GM20431 (cell line): Measurements from ENCODE around the gene CAPZB.
"Not testable (repeated sequence)": the region's sequence is repeated elsewhere in the genome, so short reads cannot be mapped to it uniquely, and the experiment has no call there.

Experiments used
- in situ Hi-C: fragments of 300-500 bp; cut with MseI, MboI; formaldehyde crosslinking; loops from one replicate; pipeline ENCODE4 v1.15.0; 2020; ENCODE audit warnings: low sequenced_read_pairs; ENCODE audit not compliant: unreplicated experiment

The CAPZB gene

DNA sequence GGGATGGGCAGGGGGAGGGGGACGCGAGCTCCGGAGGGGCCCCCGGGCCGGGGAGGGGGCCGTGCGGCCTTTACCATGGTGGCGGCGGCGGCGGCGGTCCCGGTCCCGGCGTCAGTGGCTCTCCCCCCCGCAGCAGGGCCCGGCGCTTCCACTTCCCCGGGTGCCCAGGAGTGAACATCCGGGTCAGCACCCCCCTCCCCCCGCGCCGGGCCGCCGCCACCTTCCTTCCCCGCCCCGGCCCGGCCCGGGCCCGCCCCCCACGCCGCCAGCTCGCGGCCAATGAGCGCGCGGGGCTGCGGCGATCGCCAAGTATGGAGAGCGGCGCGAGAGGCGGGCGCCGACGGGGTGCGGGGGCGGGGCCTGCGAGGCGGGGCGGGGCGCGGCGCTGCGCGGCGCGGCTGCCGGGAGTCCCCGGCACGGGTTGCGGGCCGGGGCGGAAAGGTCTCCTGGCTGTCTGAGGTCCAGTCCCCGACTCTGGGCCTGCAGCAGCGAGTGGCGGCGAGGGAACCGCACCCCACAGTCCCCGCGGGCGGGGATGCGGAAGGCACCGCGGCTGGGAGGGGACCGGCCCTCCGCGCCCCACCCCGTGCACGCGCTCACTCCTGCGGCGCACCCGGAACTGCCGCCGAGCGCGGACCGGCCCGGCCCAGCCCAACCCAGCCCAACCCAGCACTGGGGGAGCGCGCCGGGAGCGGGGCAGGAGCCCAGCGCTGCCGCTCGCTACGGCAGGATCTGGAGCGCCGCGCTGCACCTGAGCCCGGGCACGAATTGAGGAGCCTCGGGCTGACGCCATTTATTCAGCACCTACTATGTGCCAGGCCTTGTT is at the start of gene CAPZB:
Gene CAPZB, minus strand, starts transcription at position 178 of the 826 bp plus-strand sequence. Its CDS starts 101 bp downstream, at position 77.
- in situ Hi-C loops = no loop called here

DNA sequence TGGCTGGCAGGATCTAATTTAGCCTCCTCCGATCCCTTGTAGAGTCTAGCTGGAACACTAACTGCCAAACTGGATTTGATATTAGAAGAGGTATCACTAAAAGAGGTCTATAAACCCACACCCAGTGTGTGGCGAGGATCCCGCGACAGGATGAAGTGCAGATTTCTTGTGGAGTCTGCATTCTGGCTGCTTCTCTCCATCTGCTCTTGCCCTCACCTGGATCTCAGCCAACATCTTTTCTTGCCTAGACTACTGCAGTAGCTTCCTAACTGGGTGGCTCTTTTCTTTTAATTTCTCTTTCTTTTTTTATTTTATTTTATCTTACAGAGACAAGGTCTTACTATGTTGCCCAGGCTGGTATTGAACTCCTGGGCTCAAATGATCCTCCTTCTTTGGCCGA is 48.9 kb upstream of the CAPZB start:
- in situ Hi-C loops = no loop called here

DNA sequence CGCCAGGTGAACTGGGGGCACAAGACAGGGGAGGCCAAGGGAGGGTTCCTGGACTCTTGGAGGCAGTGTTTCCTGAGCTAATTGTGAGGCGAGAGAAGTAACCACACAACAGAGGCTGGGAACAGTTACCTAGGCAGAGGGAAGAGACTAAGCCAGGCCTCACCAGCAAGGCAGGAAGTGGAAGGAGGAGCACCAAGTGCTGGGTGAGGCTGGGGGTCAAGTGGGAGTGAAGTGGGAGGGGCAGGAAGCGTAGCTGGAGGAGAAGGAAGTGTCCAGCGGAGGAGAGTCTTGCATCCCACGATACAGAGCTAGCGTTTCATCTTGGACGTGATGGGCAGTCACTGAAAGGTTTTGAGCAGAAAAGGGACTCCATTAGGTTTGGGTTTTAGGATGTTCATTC is 48.3 kb upstream of the CAPZB start:
- in situ Hi-C loops = no loop called here

DNA sequence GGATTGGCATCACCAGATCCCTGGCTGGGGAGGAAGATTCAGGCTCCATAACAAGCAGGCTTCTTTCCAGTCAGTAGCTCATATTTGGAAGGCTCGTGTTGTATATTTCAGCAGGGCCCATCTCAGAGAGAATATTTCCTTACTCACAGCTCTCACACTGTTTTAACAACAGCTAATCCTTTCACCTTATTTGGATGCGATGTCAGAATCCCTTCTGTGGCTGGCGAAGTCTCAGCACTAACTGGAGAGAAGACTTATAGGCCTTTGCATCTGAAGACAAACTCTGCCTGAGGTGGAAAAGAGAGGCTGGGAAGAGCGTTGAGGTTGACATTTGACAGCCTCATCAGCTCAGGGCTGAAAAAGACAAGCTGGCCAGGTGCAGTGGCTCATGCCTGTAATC is 47.2 kb upstream of the CAPZB start:
- in situ Hi-C loops = no loop called here

DNA sequence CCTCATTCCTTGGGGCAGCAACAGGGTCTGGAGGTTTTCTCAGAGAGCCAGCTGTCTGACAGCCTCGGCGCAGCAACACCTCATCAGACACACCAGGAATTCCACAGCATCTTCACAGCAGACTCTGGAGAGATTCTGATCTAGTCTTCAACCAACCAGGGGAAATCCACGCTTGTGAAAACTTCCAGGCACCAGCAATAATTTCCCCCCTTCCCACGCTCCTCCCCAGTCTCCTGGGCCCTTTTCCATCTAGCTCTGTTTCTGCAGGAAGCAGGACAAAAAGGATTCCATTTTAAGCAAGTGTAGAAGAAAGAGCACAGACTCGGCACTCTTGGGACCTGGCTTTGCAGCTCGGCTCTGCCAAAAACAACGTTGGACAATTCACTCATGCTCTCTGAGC is 44.3 kb upstream of the CAPZB start:
- in situ Hi-C loops = no loop called here

DNA sequence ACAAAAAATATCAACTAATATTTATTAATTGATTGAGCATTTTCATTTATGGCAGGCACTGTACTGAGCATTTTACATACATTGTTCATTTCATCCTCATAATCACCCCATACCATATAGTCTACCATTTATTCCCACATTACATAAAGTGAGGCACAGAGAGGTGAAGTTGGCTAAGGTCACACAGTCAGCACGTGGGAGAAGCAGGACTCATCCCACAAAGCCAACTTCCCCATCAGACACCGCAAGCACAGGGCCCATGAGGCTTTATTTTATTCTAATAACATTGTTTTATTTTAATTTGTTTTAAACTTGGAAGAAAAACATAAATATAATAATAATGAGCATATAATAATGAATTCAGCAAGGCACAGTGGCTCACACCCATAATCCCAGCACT is 43.1 kb upstream of the CAPZB start:
- in situ Hi-C loops = no loop called here

DNA sequence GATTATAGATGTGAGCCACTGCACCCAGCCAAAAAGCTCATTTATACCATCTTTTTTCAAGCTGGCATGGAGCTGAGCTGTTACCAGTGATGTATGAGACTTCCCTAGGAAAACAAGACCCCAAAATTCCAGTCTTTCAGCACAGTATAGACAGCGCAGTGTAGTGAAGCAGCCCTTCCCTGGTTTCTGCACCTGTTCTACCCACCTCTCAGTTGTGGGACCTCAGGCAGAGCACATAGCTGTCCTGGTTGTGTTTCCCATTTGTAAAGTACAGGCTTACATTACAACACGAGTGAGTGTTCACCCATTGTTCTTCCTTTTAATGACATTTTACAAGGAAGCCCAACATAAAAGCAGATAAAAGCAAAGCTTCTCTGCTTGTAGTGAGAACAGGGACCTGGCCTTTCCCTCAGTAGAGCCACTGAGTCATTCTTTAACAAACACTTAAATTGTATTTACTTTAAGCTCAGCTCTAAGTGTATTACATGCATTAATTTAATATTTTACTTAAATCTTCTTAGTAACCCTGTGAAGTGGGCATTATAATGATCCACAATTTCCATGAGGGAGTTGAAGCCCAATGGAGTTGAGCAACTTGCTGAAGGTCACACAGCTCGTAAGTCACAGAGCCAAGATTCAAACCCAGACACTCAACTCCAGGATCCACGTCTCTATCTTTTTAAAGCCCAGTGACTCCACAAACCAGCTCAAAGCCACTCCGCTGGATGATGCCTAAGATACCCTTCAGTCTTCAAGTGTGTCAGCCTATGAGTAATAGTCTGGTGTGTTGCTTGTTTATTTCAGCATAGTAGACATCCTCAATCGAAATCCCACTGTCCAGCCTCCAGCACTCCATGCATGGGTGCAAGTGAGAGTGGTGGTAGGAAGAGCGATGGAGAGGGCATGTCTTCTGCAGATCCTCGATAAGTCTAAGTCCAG is 40.5 kb upstream of the CAPZB start:
- in situ Hi-C loops = no loop called here

DNA sequence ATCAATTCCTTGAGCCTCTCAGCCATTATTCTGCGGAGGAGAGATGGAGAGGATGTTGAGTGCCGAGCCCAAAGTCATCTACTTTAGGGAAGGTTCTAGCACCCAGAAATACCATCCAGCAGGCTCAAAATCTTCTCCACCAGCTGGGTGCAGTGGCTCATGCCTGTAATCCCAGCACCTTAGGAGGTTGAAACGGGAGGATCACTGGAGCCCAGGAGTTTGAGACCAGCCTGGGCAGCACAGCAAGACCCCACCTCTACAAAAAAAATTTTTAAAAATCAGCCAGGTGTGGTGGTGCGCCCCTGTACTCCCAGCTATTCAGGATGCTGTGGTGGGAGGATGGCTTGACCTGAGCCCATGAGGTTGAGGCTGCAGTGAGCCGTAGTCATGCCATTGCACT is 39.5 kb upstream of the CAPZB start:
- in situ Hi-C loops = no loop called here

DNA sequence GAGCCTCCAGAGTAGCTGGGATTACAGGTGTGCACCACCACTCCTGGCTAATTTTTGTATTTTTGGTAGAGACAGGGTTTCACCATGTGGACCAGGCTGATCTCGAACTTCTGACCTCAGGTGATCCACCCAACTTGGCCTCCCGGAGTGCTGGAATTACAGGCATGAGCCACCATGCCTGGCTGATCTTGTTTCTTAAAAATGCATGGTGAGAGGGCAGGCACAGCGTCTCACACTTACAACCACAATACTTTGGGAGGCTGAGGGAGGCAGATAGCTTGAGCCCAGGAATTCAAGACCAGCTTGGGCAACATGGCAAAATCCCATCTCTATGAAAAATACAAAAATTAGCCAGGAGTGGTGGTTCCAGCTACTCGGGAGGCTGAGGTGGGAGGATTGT is 37.2 kb upstream of the CAPZB start:
- in situ Hi-C loops = not testable (repeated sequence)

DNA sequence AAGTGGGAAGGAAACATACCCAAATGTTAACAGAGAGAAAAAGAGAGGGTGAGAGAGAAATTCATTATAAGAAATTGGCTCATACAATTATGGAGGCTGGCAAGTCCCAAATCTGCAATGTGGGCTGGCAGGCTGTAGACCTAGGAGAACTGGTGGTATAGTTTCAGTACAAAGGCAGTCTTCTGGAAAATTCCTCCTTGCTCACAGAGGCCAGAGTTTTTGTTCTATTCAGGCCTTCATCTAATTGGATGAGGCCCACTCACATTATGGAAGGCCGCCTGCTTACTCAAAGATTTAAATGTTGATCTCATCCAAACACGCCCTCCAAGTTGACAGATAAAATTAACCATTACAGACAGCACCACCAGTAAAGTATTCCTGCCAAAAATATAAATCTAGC is 36.1 kb upstream of the CAPZB start:
- in situ Hi-C loops = no loop called here

DNA sequence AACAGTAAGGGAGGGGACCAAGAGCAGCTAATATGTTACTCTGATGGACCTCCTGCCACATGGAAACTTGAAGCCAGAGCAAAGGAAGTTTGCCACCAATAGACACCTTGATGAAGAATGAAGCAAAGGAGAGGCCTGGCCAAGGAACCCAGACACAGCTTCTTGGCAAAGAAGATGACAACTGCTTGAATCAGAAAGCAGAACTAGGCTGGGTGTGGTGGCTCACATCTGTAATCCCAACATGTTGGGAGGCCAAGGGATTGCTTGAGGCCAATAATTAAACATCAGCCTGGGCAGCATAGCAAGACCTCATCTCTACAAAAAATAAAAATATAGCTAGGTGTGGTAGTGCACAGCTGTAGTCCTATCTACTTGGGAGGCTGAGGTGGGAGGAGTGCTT is 31.7 kb upstream of the CAPZB start:
- in situ Hi-C loops = no loop called here

DNA sequence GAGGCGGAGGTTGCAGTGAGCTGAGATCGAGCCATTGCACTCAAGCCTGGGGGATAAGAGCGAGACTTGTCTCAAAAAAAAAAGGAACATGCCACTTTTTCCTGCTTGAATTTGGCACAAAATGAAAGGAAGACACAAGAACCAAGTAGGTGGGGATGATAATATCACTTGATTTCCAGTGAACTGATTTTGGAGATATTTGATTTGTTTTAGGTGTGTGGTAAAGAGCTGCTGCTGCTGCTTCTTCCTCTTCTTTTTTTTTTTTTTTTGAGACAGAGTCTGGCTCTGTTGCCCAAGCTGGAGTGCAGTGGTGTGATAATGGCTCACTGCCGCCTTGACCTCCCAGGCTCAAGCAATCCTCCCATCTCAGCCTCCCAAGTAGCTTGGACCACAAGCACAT is 29.9 kb upstream of the CAPZB start:
- in situ Hi-C loops = no loop called here

DNA sequence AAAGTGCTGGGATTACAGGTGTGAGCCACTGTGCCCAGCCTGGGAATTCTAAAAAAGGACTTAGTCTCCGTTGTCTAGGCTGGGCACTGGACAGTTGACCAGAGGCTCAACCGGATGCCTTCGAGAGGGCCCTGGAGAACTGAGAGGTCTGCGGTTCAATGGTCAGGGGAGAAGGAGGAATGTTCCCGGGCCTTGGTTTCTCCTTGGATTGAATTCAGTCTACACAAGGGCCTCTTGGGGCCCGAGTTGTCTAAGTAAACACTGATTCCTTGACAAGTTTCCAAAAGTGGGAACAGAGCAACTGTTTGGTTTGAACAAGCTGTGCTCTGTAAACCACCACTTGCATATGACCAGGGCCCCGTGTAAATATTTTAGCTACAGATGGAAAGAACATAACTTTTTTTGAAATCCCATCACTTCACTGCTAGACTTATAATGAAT is 29.1 kb upstream of the CAPZB start:
- in situ Hi-C loops = no loop called here

DNA sequence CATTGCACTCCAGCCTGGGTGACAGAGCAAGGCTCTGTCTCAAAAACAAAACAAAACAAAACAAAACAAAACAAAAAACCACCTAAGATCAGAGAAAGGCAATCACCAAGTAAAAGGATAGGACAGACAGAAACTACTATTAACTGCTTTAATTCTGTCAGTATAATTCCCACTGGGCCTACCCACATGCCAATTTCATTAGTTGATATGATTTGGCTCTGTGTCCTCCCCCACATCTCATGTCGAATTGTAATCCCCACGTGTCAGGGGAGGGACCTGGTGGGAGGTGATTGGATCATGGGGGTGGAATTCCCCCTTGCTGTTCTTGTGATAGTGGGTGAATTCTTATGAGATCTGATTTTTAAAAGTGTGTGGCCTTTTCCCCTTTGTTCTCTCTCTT is 27.2 kb upstream of the CAPZB start:
- in situ Hi-C loops = no loop called here

DNA sequence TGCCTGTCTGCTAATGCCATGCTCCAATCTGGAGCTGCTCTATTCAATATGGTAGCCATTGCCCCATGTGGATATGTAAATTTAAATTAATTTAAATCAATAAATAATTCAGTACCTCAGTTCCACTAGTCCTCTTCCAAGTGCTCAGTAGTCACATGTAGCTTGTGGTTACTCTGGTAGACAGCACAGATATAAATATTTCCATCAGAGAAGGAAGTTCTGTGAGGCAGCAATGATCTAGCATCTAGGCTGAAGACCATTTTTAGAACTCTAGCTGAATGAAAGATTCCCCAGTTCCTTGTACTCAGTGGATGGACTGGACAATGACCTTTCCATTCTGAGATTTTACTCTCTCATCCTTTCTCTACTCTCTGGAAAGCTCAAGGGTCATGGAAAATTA is 25.8 kb upstream of the CAPZB start:
- in situ Hi-C loops = no loop called here

DNA sequence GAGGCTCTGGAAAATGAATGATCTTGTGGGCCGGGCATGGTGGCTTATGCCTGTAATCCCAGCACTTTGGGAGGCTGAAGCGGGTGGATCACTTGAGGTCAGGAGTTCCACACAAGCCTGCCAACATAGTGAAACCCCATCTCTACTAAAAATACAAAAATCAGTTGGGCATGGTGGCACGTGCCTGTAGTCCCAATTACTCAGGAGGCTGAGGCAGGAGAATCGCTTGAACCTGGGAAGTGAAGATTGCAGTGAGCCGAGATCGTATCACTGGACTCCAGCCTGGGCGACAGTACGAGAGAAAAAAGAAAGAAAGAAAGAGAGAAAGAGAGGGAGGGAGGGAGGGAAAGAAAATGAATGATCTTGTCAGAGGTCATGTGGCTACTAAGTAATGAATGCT is 24.3 kb upstream of the CAPZB start:
- in situ Hi-C loops = not testable (repeated sequence)

DNA sequence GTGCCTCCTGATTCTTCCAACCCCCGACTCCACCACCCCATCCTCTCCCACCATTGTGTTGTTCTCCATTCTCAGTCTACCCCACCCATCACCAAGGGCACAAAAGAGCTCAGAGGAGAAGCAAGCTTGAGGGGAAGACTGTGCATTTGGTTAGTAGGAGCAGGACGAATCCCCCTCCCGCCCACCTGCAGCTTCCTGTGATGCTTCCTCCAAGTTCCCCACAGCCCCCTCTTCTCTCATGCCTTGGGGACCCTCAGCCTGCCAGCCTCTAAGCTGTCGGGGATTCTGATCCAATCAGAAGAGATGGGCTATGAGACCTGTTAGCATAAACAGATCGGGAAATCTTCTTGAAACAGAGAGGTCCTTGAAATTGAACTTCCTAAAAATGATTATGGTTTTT is 22.2 kb upstream of the CAPZB start:
- in situ Hi-C loops = no loop called here

DNA sequence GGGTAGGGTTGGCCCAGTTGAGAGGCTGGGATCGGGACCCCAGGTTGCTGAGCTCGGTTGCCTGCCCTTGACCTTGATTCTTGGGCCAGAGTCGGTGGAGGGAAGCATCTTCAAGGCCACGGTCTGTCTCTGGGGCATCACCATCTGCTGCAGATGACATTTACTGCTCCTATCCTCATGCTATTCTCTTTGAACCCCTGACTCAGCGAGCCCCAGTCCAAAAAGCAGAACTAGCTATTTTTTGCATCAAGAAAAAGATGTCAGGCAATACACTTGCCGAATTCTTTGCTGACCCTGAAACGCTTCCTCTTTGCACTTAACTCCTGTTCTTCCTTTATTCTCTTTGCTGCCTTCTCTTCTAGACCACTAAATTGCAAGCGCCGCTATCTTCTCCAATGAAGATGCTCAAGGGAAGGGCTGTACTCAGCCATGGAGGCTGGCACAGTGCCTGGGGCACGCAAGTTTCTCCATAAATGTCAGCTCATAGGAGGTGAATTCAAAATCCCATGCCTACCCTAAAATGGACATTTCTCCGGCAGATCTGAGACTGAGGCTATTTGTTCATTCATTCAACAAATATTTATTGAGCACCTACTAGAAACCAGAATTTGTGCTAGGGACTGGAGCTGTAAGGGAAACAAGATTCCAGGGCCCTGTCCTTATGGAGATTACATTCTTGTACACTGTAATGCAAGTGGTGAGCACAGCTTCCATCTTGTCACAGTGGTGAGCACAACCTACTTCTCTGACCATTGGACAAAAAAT is 20.5 kb upstream of the CAPZB start:
- in situ Hi-C loops = no loop called here

DNA sequence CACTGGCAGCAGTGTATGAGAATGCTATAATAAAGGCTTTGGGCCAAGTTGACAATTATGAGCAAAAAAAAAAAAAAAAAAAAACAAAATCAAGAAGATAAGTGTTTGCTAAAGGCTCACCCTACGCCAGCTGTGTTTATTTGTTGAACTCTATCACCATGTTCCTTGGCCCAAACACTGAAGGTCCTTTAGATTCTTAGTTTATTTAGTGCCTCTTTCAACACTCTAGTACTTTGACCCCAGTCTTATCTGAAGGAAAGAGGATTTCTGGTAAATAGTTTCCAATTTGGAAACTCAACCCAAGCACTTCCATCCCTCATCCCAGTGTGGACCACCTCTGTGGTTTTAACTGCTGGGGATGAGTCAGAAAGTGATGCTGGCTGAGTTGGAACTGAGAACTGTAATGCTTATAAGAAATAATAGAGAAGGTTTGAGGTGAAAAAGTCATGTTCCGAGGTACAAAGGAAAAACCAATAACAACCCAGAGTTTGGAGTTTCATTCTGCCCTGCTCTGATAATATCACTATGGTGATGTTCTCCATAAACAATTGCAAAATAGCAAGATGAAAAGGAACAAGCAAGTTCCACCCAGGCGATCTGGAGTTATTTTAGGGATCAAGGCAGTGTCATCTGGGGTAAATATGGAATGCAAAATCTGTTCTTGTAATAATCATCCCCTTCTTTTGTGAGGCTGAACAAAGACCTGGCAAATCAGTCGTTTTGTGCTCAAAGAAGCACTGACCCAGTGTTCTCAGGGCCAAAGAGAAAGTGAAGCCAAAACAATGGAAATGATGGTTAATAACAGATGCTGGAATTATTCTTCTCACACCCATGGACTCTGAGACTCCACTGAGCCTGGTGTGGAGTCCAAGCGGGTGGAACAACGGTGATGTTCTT is 19.7 kb upstream of the CAPZB start:
- in situ Hi-C loops = no loop called here
